ENCODE measurements around the gene GOLT1A. TPM values are rescaled to one million over a fixed set of nuclear protein-coding genes. Genes with fewer than 3 reads are reported as not detected.

The GOLT1A gene
- total RNA-seq, 1 donor from 2014 or later = 0.50 TPM

GRCh38 chr1:204261266-204261665, 47.5 kb upstream of the GOLT1A start:
- no peak overlapping the region for H3K4me3 Mint-ChIP-seq (ENCODE audit: unreplicated experiment)
- H3K79me2 ChIP-seq (ENCODE audit: insufficient read depth, low read length) = no peaks in the 10 kb centered on the region
- H3K36me3 ChIP-seq (ENCODE audit: insufficient read depth, low read length) = no peaks in the 10 kb centered on the region
- no peak overlapping the region for H3K4me2 ChIP-seq (ENCODE audit: low read length)
- H3K27ac ChIP-seq (ENCODE audit: low read depth, low read length) = no peak overlapping the region
- no peaks in the 10 kb centered on the region for H4K20me1 ChIP-seq (ENCODE audit: insufficient read depth, low read length)
- H3K9me3 Mint-ChIP-seq (ENCODE audit: unreplicated experiment) = no peaks in the 10 kb centered on the region
- H2AFZ ChIP-seq (ENCODE audit: low read depth, low read length) = no peak overlapping the region
- FAIRE-seq (no peak), DNase-seq (ENCODE audit: low read depth) (no peak)
- H3K27ac Mint-ChIP-seq (ENCODE audit: unreplicated experiment) = no peak overlapping the region
- H3K9ac ChIP-seq (ENCODE audit: low read length) = no peak overlapping the region
- H3K4me1 ChIP-seq (ENCODE audit: insufficient read depth, low read length) = peaks cover 3% of the 10 kb centered on the region
- no peak for TF ChIP-seq EZH2 (IDR thresholded peaks at IDR 0.05; ENCODE audit: insufficient read depth, low read length)
- no peak for TF ChIP-seq CTCF (IDR thresholded peaks at IDR 0.05; ENCODE audit: insufficient read depth, low read depth, low read length)
- peaks cover 17% of the 10 kb centered on the region for H3K27me3 ChIP-seq (ENCODE audit: insufficient read depth, low read length)
- H3K27me3 Mint-ChIP-seq (ENCODE audit: low read depth, unreplicated experiment) = peaks cover 25% of the 10 kb centered on the region
- no peak overlapping the region for H3K4me3 ChIP-seq (ENCODE audit: insufficient read depth, low read depth, low read length)
- no peaks in the 10 kb centered on the region for H3K36me3 Mint-ChIP-seq (ENCODE audit: low read depth, unreplicated experiment)
- H3K9me3 ChIP-seq (ENCODE audit: insufficient read depth, low read depth, low read length) = no peaks in the 10 kb centered on the region
- H3K4me1 Mint-ChIP-seq (ENCODE audit: low read depth, unreplicated experiment) = peaks cover 28% of the 10 kb centered on the region

- peaks cover 34% of the 10 kb centered on the region for H3K4me1 Mint-ChIP-seq (ENCODE audit: low read depth, unreplicated experiment)
- FAIRE-seq = no peak
- peak overlapping the region; percentile 43 for H3K4me3 Mint-ChIP-seq (ENCODE audit: unreplicated experiment)
- no peaks in the 10 kb centered on the region for H3K36me3 ChIP-seq (ENCODE audit: insufficient read depth, low read length)
- no peaks in the 10 kb centered on the region for H4K20me1 ChIP-seq (ENCODE audit: insufficient read depth, low read length)
- peaks cover 17% of the 10 kb centered on the region for H3K27me3 ChIP-seq (ENCODE audit: insufficient read depth, low read length)
- no peak overlapping the region for H3K9ac ChIP-seq (ENCODE audit: low read length)
- no peak for DNase-seq (ENCODE audit: low read depth)
- TF ChIP-seq EZH2 (IDR thresholded peaks at IDR 0.05; ENCODE audit: insufficient read depth, low read length) (no peak), CTCF (IDR thresholded peaks at IDR 0.05; ENCODE audit: insufficient read depth, low read depth, low read length) (no peak)
- H3K27ac Mint-ChIP-seq (ENCODE audit: unreplicated experiment) = no peak overlapping the region
- no peaks in the 10 kb centered on the region for H3K9me3 Mint-ChIP-seq (ENCODE audit: unreplicated experiment)
- H3K27ac ChIP-seq (ENCODE audit: low read depth, low read length) = no peak overlapping the region
- no peak overlapping the region for H2AFZ ChIP-seq (ENCODE audit: low read depth, low read length)
- no peak overlapping the region for H3K4me2 ChIP-seq (ENCODE audit: low read length)
- H3K9me3 ChIP-seq (ENCODE audit: insufficient read depth, low read depth, low read length) = no peaks in the 10 kb centered on the region
- H3K4me1 ChIP-seq (ENCODE audit: insufficient read depth, low read length) = peaks cover 6% of the 10 kb centered on the region
- no peaks in the 10 kb centered on the region for H3K36me3 Mint-ChIP-seq (ENCODE audit: low read depth, unreplicated experiment)
- no peaks in the 10 kb centered on the region for H3K79me2 ChIP-seq (ENCODE audit: insufficient read depth, low read length)
- no peak overlapping the region for H3K4me3 ChIP-seq (ENCODE audit: insufficient read depth, low read depth, low read length)
- peaks cover 28% of the 10 kb centered on the region for H3K27me3 Mint-ChIP-seq (ENCODE audit: low read depth, unreplicated experiment)
Observed at GRCh38 chr1:204260601-204261197, 46.9 kb upstream of the GOLT1A start.

- no peaks in the 10 kb centered on the region for H3K9me3 Mint-ChIP-seq (ENCODE audit: unreplicated experiment)
- TF ChIP-seq CTCF (IDR thresholded peaks at IDR 0.05; ENCODE audit: insufficient read depth, low read depth, low read length) = no peak
- TF ChIP-seq EZH2 (IDR thresholded peaks at IDR 0.05; ENCODE audit: insufficient read depth, low read length) = no peak
- Histone ChIP-seq H3K79me2 (ENCODE audit: insufficient read depth, low read length) (no peaks in the 10 kb centered on the region), H3K27me3 (ENCODE audit: insufficient read depth, low read length) (peaks cover 10% of the 10 kb centered on the region), H3K9ac (ENCODE audit: low read length) (no peak overlapping the region), H2AFZ (ENCODE audit: low read depth, low read length) (no peak overlapping the region), H3K27ac (ENCODE audit: low read depth, low read length) (no peak overlapping the region), H4K20me1 (ENCODE audit: insufficient read depth, low read length) (no peaks in the 10 kb centered on the region), H3K4me1 (ENCODE audit: insufficient read depth, low read length) (peaks cover 10% of the 10 kb centered on the region), H3K9me3 (ENCODE audit: insufficient read depth, low read depth, low read length) (no peaks in the 10 kb centered on the region), H3K4me3 (ENCODE audit: insufficient read depth, low read depth, low read length) (no peak overlapping the region), H3K4me2 (ENCODE audit: low read length) (no peak overlapping the region), H3K36me3 (ENCODE audit: insufficient read depth, low read length) (no peaks in the 10 kb centered on the region)
- DNase-seq (ENCODE audit: low read depth) (no peak), FAIRE-seq (no peak)
- H3K4me3 Mint-ChIP-seq (ENCODE audit: unreplicated experiment) = no peak overlapping the region
- no peaks in the 10 kb centered on the region for H3K36me3 Mint-ChIP-seq (ENCODE audit: low read depth, unreplicated experiment)
- H3K27me3 Mint-ChIP-seq (ENCODE audit: low read depth, unreplicated experiment) = peaks cover 23% of the 10 kb centered on the region
- peaks cover 40% of the 10 kb centered on the region for H3K4me1 Mint-ChIP-seq (ENCODE audit: low read depth, unreplicated experiment)
- no peak overlapping the region for H3K27ac Mint-ChIP-seq (ENCODE audit: unreplicated experiment)
Observed at GRCh38 chr1:204259782-204260181, 46.0 kb upstream of the GOLT1A start.

All from astrocyte (in vitro differentiated cells and primary cell).